Esophagus squamous epithelium (tissue), 5 donors: ENCODE results near the gene FKBP1B. TPM values are rescaled to one million over a fixed set of nuclear protein-coding genes. Genes with fewer than 3 reads are reported as not detected.
A peak's percentile ranks its signal among the peaks of the same experiment; 100 is the strongest.

Experiments
- DNase-seq: peaks from one replicate; lab custom pipeline; 2025; lab: John Stamatoyannopoulos, UW
- H3K27ac ChIP-seq, 4 donors: fragments of 200-600 bp; sonication (generic); one replicate each; pipeline ENCODE4 v1.5.1; 2016 to 2019; ENCODE audit warnings: mild to moderate bottlenecking in 1 of 4
- H3K27me3 ChIP-seq, 4 donors: fragments of 200-600 bp; sonication (generic); 1 replicate in 3 of 4; 2 replicates in 1 of 4; pipeline versions ENCODE4 v1.5.1 to v1.6.0; 2017 to 2021; ENCODE audit warnings: antibody characterized with exemption in 1 of 4
- H3K36me3 ChIP-seq, 3 donors: fragments of 200-600 bp; sonication (generic); one replicate each; pipeline ENCODE4 v1.5.1; 2016 to 2019
- H3K4me1 ChIP-seq, 3 donors: fragments of 200-600 bp; sonication (generic); one replicate each; pipeline ENCODE4 v1.5.1; 2017 to 2019
- H3K4me3 ChIP-seq, 4 donors: fragments of 200-600 bp; sonication (generic); 1 replicate in 3 of 4; 2 replicates in 1 of 4; pipeline ENCODE4 v1.5.1; 2016 to 2019; ENCODE audit warnings: mild to moderate bottlenecking in 2 of 4, moderate library complexity in 1 of 4
- H3K9me3 ChIP-seq, 3 donors: fragments of 200-600 bp; sonication (generic); one replicate each; pipeline ENCODE4 v1.5.1; 2016 to 2019
- CTCF ChIP-seq, 6 experiments: fragments of 450-650 bp in 4 of 6; fragments of 200-600 bp in 2 of 6; sonication (generic) in 2 of 6; IDR thresholded peaks; one replicate each; pipeline ENCODE4 v1.5.1; 2016 to 2019; ENCODE audit warnings: antibody characterized with exemption in 6 of 6, mild to moderate bottlenecking in 4 of 6, moderate library complexity in 4 of 6
- POLR2A ChIP-seq, 4 donors: fragments of 450-650 bp; IDR thresholded peaks; one replicate each; pipeline ENCODE4 v1.6.1; 2017; ENCODE audit warnings: antibody characterized with exemption in 4 of 4, mild to moderate bottlenecking in 4 of 4, moderate library complexity in 3 of 4
- WGBS, 2 donors: methylation state at CpG; one replicate each; pipeline ENCODE4 v1.1.5; 2018; 5-methylcytosine and 5-hydroxymethylcytosine counted together
- intact Hi-C: fragments of 100-400 bp; cut with DNase I; formaldehyde crosslinking; loops from one replicate; pipeline ENCODE4 v1.15.0; 2022
- total RNA-seq, 4 donors: library from RNA; depleted of rRNA; stranded (reverse); fragments of >200 nt; gene quantifications; one replicate each; pipeline ENCODE4 v1.1.0, GENCODE V29; 2016
- donor health status: DM: yes; HTN: yes; CAD: no.

The FKBP1B gene
- total RNA-seq, 4 donors from 2014 or later: 4.5 to 12.1 (median 8.3) TPM

GRCh38 chr2:24019729-24020128 is 29.8 kb upstream of the FKBP1B start:
- Histone ChIP-seq H3K27me3 (no peaks in the 10 kb centered on the region), H3K27ac (no peak overlapping the region), H3K9me3 (no peaks in the 10 kb centered on the region), H3K36me3 (peaks cover 0 to 24% (median 0%) of the 10 kb centered on the region in 3 donors), H3K4me1 (no peaks in the 10 kb centered on the region), H3K4me3 (no peak overlapping the region)
- TF ChIP-seq CTCF (IDR thresholded peaks at IDR 0.05): no peak
- TF ChIP-seq POLR2A (IDR thresholded peaks at IDR 0.05): no peak
- intact Hi-C loops: no loop called here
- 60 to 100% methylated on average over 1 of the region's 5 CpGs for WGBS, 2 donors
- DNase-seq: no peak

- H3K4me3 ChIP-seq: no peak overlapping the region
- no peak for TF ChIP-seq POLR2A (IDR thresholded peaks at IDR 0.05)
- no peak for TF ChIP-seq CTCF (IDR thresholded peaks at IDR 0.05)
- intact Hi-C loops: no loop called here
- no peaks in the 10 kb centered on the region for H3K4me1 ChIP-seq
- H3K36me3 ChIP-seq: peaks cover 0 to 29% (median 0%) of the 10 kb centered on the region in 3 donors
- 79 to 83% methylated on average over 3 to 4 of the region's 4 CpGs for WGBS, 2 donors
- H3K27me3 ChIP-seq: no peaks in the 10 kb centered on the region
- no peak for DNase-seq
- no peak overlapping the region for H3K27ac ChIP-seq
- no peaks in the 10 kb centered on the region for H3K9me3 ChIP-seq
Observed at GRCh38 chr2:24020244-24020643, 29.3 kb upstream of the FKBP1B start.

GRCh38 chr2:24021122-24021998 is 28.2 kb upstream of the FKBP1B start:
- no peaks in the 10 kb centered on the region for H3K9me3 ChIP-seq
- H3K27me3 ChIP-seq: no peaks in the 10 kb centered on the region
- TF ChIP-seq POLR2A (IDR thresholded peaks at IDR 0.05) (no peak), CTCF (IDR thresholded peaks at IDR 0.05) (peak in 2 of 6 experiments; percentile 7 to 31)
- H3K36me3 ChIP-seq: peaks cover 0 to 40% (median 0%) of the 10 kb centered on the region in 3 donors
- intact Hi-C loops: no loop called here
- 70 to 84% methylated on average over 6 to 9 of the region's 19 CpGs for WGBS, 2 donors
- no peaks in the 10 kb centered on the region for H3K4me1 ChIP-seq
- H3K27ac ChIP-seq: no peak overlapping the region
- no peak overlapping the region for H3K4me3 ChIP-seq
- no peak for DNase-seq

- H3K27me3 ChIP-seq: no peaks in the 10 kb centered on the region
- no peaks in the 10 kb centered on the region for H3K4me1 ChIP-seq
- WGBS, 2 donors: 95% methylated on average over 8 to 12 of the region's 14 CpGs
- no peaks in the 10 kb centered on the region for H3K9me3 ChIP-seq
- intact Hi-C loops: no loop called here
- H3K36me3 ChIP-seq: peaks cover 0 to 51% (median 0%) of the 10 kb centered on the region in 3 donors
- TF ChIP-seq POLR2A (IDR thresholded peaks at IDR 0.05) (no peak), CTCF (IDR thresholded peaks at IDR 0.05) (no peak)
- no peak for DNase-seq
- H3K27ac ChIP-seq: no peak overlapping the region
- H3K4me3 ChIP-seq: no peak overlapping the region
Observed at GRCh38 chr2:24022324-24022974, 27.1 kb upstream of the FKBP1B start.
